ENCODE data around the gene IZUMO2. TPM values are rescaled to one million over a fixed set of nuclear protein-coding genes. Genes with fewer than 3 reads are reported as not detected.

Gene IZUMO2
- total and polyA plus RNA-seq, 2 experiments from 2014 or later = not detected

Other genes starting within 250 kb of the IZUMO2 start
- 8.9 and 19.1 TPM in 2 replicates for gene ATF5, start 234.1 kb downstream of the IZUMO2 start, total RNA-seq (2014; rRNA removed; shearing (Covaris generic))
- 8.0 and 8.9 TPM in 2 replicates for gene ATF5, start 234.1 kb downstream of the IZUMO2 start, polyA plus RNA-seq (2016; fragmentation: Nextera tagmentation; extraction: Ambion mirVana)
- gene NUP62, start 233.8 kb downstream of the IZUMO2 start, total RNA-seq (2014; rRNA removed; shearing (Covaris generic)) = 35.1 and 41.6 TPM in 2 replicates
- 38.4 and 38.5 TPM in 2 replicates for gene NUP62, start 233.8 kb downstream of the IZUMO2 start, polyA plus RNA-seq (2016; fragmentation: Nextera tagmentation; extraction: Ambion mirVana)
- not detected in 2 replicates for gene SIGLEC11, start 202.1 kb downstream of the IZUMO2 start, total RNA-seq (2014; rRNA removed; shearing (Covaris generic))
- not detected in 2 replicates for gene SIGLEC11, start 202.1 kb downstream of the IZUMO2 start, polyA plus RNA-seq (2016; fragmentation: Nextera tagmentation; extraction: Ambion mirVana)
- 25.4 and 45.6 TPM in 2 replicates for gene VRK3, start 137.9 kb downstream of the IZUMO2 start, total RNA-seq (2014; rRNA removed; shearing (Covaris generic))
- 30.8 and 32.2 TPM in 2 replicates for gene VRK3, start 137.9 kb downstream of the IZUMO2 start, polyA plus RNA-seq (2016; fragmentation: Nextera tagmentation; extraction: Ambion mirVana)
- gene ZNF473, start 137.3 kb downstream of the IZUMO2 start, total RNA-seq (2014; rRNA removed; shearing (Covaris generic)) = 6.6 and 12.5 TPM in 2 replicates
- gene ZNF473, start 137.3 kb downstream of the IZUMO2 start, polyA plus RNA-seq (2016; fragmentation: Nextera tagmentation; extraction: Ambion mirVana) = 4.5 and 5.0 TPM in 2 replicates
- not detected in 2 replicates for gene MYH14, start 40.3 kb upstream of the IZUMO2 start, total RNA-seq (2014; rRNA removed; shearing (Covaris generic))
- not detected in 2 replicates for gene MYH14, start 40.3 kb upstream of the IZUMO2 start, polyA plus RNA-seq (2016; fragmentation: Nextera tagmentation; extraction: Ambion mirVana)
- gene KCNC3, start 166.1 kb upstream of the IZUMO2 start, total RNA-seq (2014; rRNA removed; shearing (Covaris generic)) = under 0.01 and 0.13 TPM in 2 replicates
- gene KCNC3, start 166.1 kb upstream of the IZUMO2 start, polyA plus RNA-seq (2016; fragmentation: Nextera tagmentation; extraction: Ambion mirVana) = 0.04 TPM in 1 of 2 replicates, not detected in the other
- gene NAPSA, start 202.4 kb upstream of the IZUMO2 start, total RNA-seq (2014; rRNA removed; shearing (Covaris generic)) = 0.32 and 0.51 TPM in 2 replicates
- 0.15 and 0.38 TPM in 2 replicates for gene NAPSA, start 202.4 kb upstream of the IZUMO2 start, polyA plus RNA-seq (2016; fragmentation: Nextera tagmentation; extraction: Ambion mirVana)
- gene NR1H2, start 213.2 kb upstream of the IZUMO2 start, total RNA-seq (2014; rRNA removed; shearing (Covaris generic)) = 96.6 and 140 TPM in 2 replicates
- 102 and 109 TPM in 2 replicates for gene NR1H2, start 213.2 kb upstream of the IZUMO2 start, polyA plus RNA-seq (2016; fragmentation: Nextera tagmentation; extraction: Ambion mirVana)
- 15.6 and 18.3 TPM in 2 replicates for gene POLD1, start 221.1 kb upstream of the IZUMO2 start, total RNA-seq (2014; rRNA removed; shearing (Covaris generic))
- 12.6 and 13.7 TPM in 2 replicates for gene POLD1, start 221.1 kb upstream of the IZUMO2 start, polyA plus RNA-seq (2016; fragmentation: Nextera tagmentation; extraction: Ambion mirVana)